GM19025 (cell line): Measurements from ENCODE around the gene KIDINS220.

Source experiments
- ATAC-seq: cut with Tn5 transposase; IDR thresholded peaks from one replicate; pipeline ENCODE4 v1.9.1; 2021; ENCODE audit warnings: mild to moderate bottlenecking, low read depth, moderate library complexity; ENCODE audit not compliant: unreplicated experiment

Gene KIDINS220

GRCh38 chr2:8836971-8837794, at the start of gene KIDINS220:
KIDINS220 (minus strand) TSS chr2:8837613; CDS start chr2:8827093, 10,520 bp downstream.
- peak; percentile 89 for ATAC-seq

GRCh38 chr2:8886876-8887275, 49.5 kb upstream of the KIDINS220 start:
- no peak for ATAC-seq

GRCh38 chr2:8886202-8886518, 48.7 kb upstream of the KIDINS220 start:
- ATAC-seq, result no peak

GRCh38 chr2:8885449-8886201, 48.2 kb upstream of the KIDINS220 start:
- ATAC-seq, result no peak

GRCh38 chr2:8884812-8885211, 47.4 kb upstream of the KIDINS220 start:
- ATAC-seq, result no peak

GRCh38 chr2:8882094-8882493, 44.7 kb upstream of the KIDINS220 start:
- ATAC-seq, result no peak

GRCh38 chr2:8877894-8878293, 40.5 kb upstream of the KIDINS220 start:
- no peak for ATAC-seq

GRCh38 chr2:8877332-8877731, 39.9 kb upstream of the KIDINS220 start:
- no peak for ATAC-seq

- no peak for ATAC-seq
Measured at GRCh38 chr2:8876628-8877027, 39.2 kb upstream of the KIDINS220 start.

- no peak for ATAC-seq
Measured at GRCh38 chr2:8872821-8873432, 35.5 kb upstream of the KIDINS220 start.

- ATAC-seq, result no peak
Measured at GRCh38 chr2:8870441-8870840, 33.0 kb upstream of the KIDINS220 start.

GRCh38 chr2:8867363-8867762, 29.9 kb upstream of the KIDINS220 start:
- no peak for ATAC-seq

- ATAC-seq, result no peak
Measured at GRCh38 chr2:8863331-8863953, 26.0 kb upstream of the KIDINS220 start.

- no peak for ATAC-seq
Measured at GRCh38 chr2:8862230-8862629, 24.8 kb upstream of the KIDINS220 start.

GRCh38 chr2:8861797-8862196, 24.4 kb upstream of the KIDINS220 start:
- no peak for ATAC-seq

GRCh38 chr2:8860239-8860638, 22.8 kb upstream of the KIDINS220 start:
- no peak for ATAC-seq

GRCh38 chr2:8858910-8859309, 21.5 kb upstream of the KIDINS220 start:
- no peak for ATAC-seq

GRCh38 chr2:8858264-8858663, 20.9 kb upstream of the KIDINS220 start:
- no peak for ATAC-seq

GRCh38 chr2:8857709-8858108, 20.3 kb upstream of the KIDINS220 start:
- ATAC-seq, result no peak

GRCh38 chr2:8856176-8856575, 18.8 kb upstream of the KIDINS220 start:
- ATAC-seq, result no peak

- ATAC-seq, result no peak
Measured at GRCh38 chr2:8855010-8855409, 17.6 kb upstream of the KIDINS220 start.
